GM21447 (cell line): ENCODE results near the gene KCNH5.

ENCODE experiments used
- ATAC-seq: cut with Tn5 transposase; IDR thresholded peaks from one replicate; pipeline ENCODE4 v1.9.1; 2021; ENCODE audit not compliant: unreplicated experiment

KCNH5 gene, protein sequence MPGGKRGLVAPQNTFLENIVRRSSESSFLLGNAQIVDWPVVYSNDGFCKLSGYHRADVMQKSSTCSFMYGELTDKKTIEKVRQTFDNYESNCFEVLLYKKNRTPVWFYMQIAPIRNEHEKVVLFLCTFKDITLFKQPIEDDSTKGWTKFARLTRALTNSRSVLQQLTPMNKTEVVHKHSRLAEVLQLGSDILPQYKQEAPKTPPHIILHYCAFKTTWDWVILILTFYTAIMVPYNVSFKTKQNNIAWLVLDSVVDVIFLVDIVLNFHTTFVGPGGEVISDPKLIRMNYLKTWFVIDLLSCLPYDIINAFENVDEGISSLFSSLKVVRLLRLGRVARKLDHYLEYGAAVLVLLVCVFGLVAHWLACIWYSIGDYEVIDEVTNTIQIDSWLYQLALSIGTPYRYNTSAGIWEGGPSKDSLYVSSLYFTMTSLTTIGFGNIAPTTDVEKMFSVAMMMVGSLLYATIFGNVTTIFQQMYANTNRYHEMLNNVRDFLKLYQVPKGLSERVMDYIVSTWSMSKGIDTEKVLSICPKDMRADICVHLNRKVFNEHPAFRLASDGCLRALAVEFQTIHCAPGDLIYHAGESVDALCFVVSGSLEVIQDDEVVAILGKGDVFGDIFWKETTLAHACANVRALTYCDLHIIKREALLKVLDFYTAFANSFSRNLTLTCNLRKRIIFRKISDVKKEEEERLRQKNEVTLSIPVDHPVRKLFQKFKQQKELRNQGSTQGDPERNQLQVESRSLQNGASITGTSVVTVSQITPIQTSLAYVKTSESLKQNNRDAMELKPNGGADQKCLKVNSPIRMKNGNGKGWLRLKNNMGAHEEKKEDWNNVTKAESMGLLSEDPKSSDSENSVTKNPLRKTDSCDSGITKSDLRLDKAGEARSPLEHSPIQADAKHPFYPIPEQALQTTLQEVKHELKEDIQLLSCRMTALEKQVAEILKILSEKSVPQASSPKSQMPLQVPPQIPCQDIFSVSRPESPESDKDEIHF

DNA sequence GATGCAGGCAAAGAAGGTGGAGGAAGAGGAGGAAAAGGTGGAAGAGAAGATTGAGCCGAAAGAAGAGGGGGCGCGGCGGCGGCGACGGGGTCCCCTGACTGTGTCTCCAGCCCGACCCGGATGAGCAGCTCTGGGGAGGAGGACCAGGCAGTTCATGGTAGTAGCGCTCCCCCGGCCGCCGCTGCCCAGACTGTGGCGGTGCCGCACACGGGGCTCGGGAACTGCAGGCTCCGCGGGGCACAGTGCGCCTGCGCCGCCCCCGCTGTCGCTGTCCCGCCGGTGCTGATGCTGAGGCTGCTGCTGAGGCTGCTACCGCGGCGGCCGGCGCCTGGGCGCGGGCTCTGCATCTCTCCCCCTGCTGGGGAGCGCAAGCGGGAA, at the start of gene KCNH5:
TSS of gene KCNH5 (minus strand) at position 225 of the 378 bp plus-strand sequence. CDS start 272 bp downstream, outside the sequence.
- ATAC-seq, result no peak

GRCh38 chr14:63091394-63091996, 46.2 kb upstream of the KCNH5 start:
- ATAC-seq, result no peak

DNA sequence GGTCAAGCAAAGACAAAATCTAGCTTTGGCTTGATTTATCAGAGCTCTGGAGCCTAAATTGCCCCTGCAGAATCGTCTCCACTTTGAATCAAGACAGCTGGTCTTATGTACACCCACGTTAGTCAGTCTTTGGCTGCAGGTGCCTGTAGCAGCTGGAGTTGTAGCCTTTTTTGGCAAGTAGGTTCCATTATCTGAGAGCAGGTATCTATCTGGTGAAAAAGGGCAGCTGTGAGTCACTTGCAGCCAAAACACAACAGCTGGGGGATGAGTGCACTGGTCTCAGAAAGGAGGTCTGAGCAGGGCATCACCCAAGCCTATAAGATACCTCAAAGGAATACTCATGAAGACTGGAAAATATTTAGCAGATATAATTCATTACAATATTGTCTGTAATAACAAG, 43.6 kb upstream of the KCNH5 start:
- no peak for ATAC-seq

DNA sequence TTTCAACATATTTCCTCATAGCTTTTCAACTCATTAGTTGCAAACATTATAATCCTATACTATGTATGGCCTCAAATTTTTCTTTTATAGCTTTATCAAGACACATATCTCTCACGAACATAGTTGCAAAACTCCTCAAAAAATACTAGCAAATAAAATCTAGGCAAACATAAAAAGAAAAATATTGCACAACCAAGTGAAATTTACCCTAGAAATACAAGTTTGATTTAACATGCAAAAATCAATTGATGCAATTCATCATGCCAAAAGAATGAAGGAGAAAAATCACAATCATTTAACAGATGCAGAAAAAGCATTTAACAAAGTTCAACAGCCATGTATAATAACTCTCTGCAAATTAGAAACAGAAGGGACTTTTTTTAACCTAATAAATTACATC, 33.3 kb upstream of the KCNH5 start:
- no peak for ATAC-seq

DNA sequence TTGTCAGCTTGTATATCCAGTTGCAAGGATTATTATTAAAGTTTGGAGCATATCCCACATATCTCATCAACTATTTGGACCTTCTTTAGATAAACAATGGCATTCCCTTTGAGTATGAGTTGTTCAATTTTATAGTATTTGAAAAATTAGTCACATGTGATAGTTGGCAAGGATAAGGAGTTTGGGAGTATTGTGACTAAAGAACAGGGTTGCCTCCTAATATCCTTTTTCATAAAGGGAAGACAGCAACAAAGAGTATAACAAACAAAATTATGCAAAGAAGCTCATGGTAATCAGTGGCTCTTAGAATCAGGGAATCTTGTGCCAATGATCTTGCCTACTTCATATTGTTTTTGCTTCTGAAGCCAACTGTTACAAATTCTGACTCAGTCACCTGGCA, 31.2 kb upstream of the KCNH5 start:
- no peak for ATAC-seq

DNA sequence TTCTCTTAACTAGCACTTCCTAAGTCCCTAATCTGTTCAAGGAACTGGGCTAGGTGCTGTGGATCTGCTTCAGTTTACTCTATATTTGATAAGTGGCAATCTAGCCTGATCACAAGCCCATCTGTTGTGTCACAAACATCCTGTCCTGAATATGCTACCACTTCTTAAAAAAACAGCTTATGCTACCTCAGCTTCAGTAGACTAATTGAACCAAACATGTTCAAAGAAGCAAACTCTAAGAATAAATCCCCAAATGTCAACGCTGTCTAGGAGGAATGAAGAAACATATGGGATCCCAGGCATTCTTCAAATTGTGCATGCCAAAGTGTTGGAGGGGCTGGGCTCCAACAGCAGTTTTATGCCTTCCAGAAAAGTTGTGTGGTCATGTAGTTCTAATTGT, 10.4 kb upstream of the KCNH5 start:
- ATAC-seq, result no peak

- no peak for ATAC-seq
These were observed 6.7 kb upstream of the KCNH5 start for GRCh38 chr14:63051992-63052391.

DNA sequence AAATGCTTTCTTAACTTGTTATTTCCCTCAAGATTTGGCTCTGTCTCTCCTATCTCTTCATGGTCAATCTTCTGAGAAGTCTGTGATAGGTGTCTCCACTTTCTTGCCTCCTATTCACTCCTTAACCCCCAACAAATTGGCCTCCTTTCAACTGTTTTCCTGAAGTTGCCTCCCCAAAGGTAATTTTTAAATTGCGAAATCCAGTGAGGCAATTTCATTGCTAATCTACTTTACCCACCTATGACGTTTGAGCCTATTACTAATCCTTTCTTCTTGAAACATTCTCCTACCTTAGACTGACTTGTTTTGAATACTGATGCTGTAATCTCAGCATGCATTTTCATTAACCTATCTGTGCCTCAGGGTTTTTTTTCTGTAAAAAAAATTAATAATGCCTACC, 6.0 kb upstream of the KCNH5 start:
- no peak for ATAC-seq

- ATAC-seq, result no peak
These were observed 5.4 kb upstream of the KCNH5 start for GRCh38 chr14:63050694-63051093.

- ATAC-seq, result no peak
These were observed 1.3 kb upstream of the KCNH5 start for GRCh38 chr14:63046339-63047268.

- no peak for ATAC-seq
These were observed 508 bp upstream of the KCNH5 start for GRCh38 chr14:63045612-63046320.

DNA sequence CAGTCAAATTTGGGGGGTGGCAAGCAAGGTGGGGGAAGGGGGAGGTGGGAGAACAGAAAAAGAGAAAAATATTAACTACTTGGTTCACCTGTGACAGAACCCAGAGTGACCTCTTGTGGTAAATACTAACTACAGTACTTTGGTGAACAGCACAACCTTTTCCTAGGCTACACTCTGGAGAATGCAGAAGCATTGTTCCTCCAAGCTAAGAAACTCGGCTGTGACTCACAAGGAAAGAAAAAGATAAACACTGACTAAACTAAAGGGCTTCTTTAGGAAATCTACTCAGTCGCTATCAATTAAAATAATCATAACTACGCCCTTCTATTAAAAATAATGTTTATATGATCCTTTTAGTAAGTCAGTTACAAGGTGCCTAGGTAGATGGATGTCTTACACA, 5.4 kb downstream of the KCNH5 start:
- no peak for ATAC-seq

DNA sequence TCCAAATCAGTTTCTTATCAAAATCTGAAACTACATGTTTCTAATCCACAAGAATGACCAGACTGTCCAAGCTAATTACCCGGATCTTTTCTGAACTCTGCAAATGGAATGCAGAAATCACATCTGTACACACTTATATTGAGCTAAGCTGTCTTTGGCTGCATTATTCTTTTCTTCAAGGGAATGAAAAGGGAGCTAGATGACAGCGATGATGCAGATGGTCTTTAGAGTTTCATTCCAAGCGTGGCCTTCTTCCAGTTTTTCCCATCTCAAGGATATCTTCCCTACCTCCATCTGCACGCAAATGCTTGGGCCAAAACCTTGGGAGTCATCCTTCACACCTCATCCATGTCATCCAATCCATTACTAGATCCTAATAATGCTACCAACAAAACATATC, 12.6 kb downstream of the KCNH5 start:
- no peak for ATAC-seq

GRCh38 chr14:63032076-63032475, 13.2 kb downstream of the KCNH5 start:
- no peak for ATAC-seq

DNA sequence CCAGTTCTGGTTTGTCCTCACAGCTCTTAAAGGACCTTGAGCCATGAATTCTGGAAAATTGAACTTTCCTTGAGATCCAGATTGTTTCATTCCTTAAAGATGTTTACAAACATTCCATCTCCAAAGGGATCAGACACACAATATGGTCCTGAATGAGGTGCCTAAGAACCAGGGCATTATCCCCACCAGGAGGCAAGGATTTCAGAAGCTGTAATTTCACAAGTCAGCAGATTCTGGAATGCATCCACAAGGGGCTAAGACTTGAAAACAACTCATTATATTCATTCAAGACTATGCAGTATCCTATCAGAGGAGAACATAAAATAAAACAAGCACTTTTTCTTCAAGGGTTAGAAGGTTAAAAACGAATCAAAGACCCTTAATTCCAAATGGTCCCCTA, 15.1 kb downstream of the KCNH5 start:
- ATAC-seq, result no peak

- ATAC-seq, result no peak
These were observed 17.5 kb downstream of the KCNH5 start for GRCh38 chr14:63027719-63028118.

DNA sequence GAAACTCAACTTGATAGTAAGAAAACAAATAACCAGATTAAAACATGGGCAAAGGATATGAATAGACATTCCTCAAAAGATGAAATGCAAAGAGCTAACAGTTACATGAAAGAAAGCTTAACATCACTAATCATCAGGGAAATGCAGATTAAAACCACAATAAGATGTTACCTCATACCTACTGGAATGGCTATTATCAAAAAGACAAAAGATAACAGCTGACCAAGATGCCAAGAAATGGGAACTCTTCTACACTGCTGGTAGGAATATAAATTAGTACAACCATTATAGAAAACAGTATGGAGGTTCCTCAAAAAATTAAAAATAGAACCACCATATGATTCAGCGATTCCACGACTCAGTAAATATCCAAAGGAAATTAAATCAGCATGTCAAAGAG, 18.8 kb downstream of the KCNH5 start:
- ATAC-seq, result no peak

GRCh38 chr14:63014621-63015020, 30.6 kb downstream of the KCNH5 start:
- no peak for ATAC-seq

GRCh38 chr14:63012171-63012570, 33.1 kb downstream of the KCNH5 start:
- ATAC-seq, result no peak

DNA sequence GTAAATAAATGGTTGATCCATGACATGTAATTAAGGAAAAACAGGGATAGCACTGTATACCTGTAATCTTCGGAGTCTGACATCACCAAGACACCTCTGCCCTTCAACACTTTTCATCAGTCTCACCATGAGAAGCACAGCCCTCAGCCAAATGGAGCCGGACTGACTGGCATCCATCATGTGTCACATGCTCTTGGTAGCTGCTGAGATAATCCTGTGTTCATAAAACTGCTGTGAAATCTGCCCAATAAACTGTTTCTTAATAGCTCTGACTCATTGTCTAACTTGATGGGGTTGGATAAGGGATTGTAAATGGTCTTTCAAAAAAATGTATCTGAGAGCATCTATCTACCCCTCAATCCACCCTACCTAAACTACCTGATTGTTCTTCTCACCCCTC, 33.6 kb downstream of the KCNH5 start:
- no peak for ATAC-seq
